Immature natural killer cell (primary cell): ENCODE data around the gene NOG. TPM values are rescaled to one million over a fixed set of nuclear protein-coding genes. Genes with fewer than 3 reads are reported as not detected.

Experiments
- DNase-seq, 3 donors: peaks; one replicate each; pipeline ENCODE4 v3.0.0; 2022; ENCODE audit warnings: mixed read lengths in 1 of 3
- H3K27ac Mint-ChIP-seq, 6 donors: one replicate each; pipeline ENCODE4 v1.8.0; 2020; ENCODE audit warnings: mixed read lengths in 6 of 6, mild to moderate bottlenecking in 5 of 6, inconsistent platforms in 4 of 6, moderate library complexity in 3 of 6
- H3K27me3 Mint-ChIP-seq, 3 donors: one replicate each; pipeline ENCODE4 v1.8.0; 2020 to 2021; ENCODE audit warnings: low read depth in 3 of 3, mild to moderate bottlenecking in 3 of 3, mixed read lengths in 3 of 3, moderate library complexity in 3 of 3, inconsistent platforms in 1 of 3
- H3K36me3 Mint-ChIP-seq, 3 donors: one replicate each; pipeline ENCODE4 v1.8.0; 2020; ENCODE audit warnings: mixed read lengths in 3 of 3, inconsistent platforms in 2 of 3, mild to moderate bottlenecking in 2 of 3
- H3K4me1 Mint-ChIP-seq, 2 donors: one replicate each; pipeline ENCODE4 v1.8.0; 2020; ENCODE audit warnings: inconsistent platforms in 2 of 2, mild to moderate bottlenecking in 2 of 2, mixed read lengths in 2 of 2, moderate library complexity in 1 of 2
- H3K4me3 Mint-ChIP-seq, 5 donors: one replicate each; pipeline ENCODE4 v1.8.0; 2020; ENCODE audit warnings: mild to moderate bottlenecking in 5 of 5, mixed read lengths in 5 of 5, inconsistent platforms in 3 of 5, moderate library complexity in 3 of 5
- H3K9me3 Mint-ChIP-seq, 6 donors: one replicate each; pipeline ENCODE4 v1.8.0; 2020; ENCODE audit warnings: mild to moderate bottlenecking in 6 of 6, mixed read lengths in 6 of 6, inconsistent platforms in 4 of 6, moderate library complexity in 3 of 6
- polyA plus RNA-seq, 3 donors: library from polyadenylated mRNA; unstranded; fragments of 300-500 nt; fragmentation: Illumina TruSeq; gene quantifications; one replicate each; pipeline ENCODE4 v1.2.3, GENCODE V29; 2021

The NOG gene
- polyA plus RNA-seq, 3 donors from 2014 or later, result not detected

DNA sequence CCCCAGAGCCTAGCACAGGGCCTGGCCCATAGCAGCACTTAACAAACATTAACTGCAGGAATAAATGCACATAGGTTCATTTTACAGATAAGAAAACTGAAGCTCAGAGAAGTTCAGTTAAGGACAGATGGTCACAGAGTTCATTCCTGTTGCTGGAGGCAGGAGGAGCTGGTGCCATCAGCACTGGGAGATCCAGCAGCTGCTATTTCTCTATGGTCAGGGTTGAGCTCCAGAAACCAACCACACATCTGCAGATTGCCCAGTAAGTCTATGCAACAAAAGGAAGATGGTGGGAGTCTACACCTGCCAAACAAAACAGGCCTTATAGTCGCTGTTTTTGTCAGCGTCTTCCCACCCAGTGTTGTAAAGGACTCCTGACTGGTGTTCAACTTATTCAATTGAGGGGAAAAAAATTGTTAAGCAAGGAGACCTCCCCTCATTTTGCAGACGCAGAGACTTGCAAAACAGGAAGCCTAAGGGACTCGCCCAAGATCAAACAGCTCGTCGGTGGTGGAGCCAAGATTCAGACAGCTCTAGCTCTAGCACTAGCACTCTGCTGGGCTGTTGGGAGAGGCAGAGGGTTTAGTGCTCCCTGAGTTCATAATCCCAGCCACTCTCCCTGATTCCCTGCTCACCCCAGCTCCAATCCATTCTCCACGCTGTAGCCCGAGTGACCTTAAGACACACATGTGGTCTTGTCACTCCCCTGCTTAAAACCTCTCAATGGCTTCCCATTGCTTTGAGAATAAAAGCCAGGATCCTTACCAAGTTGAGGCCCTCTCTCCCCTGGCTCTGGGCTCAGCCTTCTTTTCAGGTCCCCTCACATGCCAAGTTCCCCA lies 9.0 kb downstream of the NOG start:
- Mint-ChIP-seq H3K27ac (no peak overlapping the region), H3K4me3 (no peak overlapping the region), H3K4me1 (peaks cover 0 to 6% of the 10 kb centered on the region in 2 donors), H3K9me3 (peaks cover 0 to 2% (median 0%) of the 10 kb centered on the region in 6 donors), H3K36me3 (peaks cover 0 to 5% (median 0%) of the 10 kb centered on the region in 3 donors), H3K27me3 (peaks cover 11 to 39% (median 19%) of the 10 kb centered on the region in 3 donors)
- DNase-seq, result no peak

DNA sequence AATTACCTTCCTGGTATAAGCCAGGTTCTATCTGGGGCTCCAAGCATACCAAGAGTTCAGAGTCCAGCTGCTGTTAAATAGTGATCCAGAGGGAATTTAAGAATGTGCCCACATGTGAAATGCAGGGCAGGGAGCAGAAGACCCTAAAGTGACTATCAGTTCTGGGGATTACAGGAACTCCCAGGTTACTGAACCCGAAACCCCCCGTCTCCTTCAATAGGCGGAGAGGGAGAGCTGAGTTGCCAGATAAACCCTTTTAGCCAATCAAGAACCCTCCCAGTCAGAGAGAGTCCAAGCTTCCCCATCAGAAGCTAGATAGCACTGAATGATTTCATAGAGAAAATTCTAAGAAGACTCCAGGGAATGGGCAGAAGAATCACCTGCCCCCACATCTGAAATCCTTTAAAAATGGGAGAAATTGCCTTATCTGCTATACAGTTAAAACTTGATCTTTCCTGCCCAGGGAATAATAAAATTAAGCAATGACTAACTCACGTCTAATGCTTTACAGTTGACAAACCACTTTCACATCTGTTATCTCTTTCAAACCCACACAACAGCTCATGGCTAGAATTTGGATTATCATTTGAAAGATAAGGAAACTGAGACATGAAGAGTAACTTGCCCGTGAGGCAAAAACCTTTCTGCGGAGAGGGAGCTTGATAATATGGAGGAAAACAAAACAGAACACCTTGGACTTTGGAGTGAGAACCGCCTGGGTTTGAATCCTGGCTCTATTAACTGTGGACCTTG lies 10.2 kb downstream of the NOG start:
- Mint-ChIP-seq H3K4me1 (peaks cover 0 to 4% of the 10 kb centered on the region in 2 donors), H3K9me3 (peaks cover 0 to 2% (median 0%) of the 10 kb centered on the region in 6 donors), H3K4me3 (no peak overlapping the region), H3K27me3 (peaks cover 11 to 37% (median 19%) of the 10 kb centered on the region in 3 donors), H3K36me3 (peaks cover 0 to 5% (median 0%) of the 10 kb centered on the region in 3 donors), H3K27ac (no peak overlapping the region)
- DNase-seq, result no peak

DNA sequence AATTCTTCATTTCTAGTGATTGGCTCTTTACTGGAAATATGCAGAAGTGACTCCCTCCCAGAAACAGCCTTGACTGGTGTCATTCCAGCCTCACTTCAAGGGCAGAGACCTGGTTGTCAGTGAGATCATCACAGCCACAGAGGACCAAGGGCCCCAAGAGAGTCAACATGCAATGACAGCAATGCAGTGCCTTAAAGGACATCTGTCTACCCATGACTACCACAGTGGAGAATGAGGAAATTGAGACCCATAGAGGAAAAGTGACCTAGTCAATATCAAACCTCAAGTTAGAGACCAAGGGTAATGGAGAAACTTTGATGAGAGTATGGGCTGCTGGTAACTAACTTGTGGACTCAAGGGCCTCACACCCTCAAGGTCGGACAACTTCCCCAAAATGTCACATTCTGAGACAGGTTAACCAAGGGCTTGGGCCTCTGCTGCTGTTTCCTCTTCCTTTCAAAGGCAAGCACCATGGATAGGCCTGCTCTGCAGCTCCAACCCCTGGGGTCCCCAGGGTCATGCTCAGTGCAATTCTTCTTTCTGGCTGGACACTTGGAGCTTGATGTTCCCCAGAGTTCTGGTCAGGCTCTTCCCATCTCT lies 11.3 kb downstream of the NOG start:
- DNase-seq, result no peak
- H3K27ac Mint-ChIP-seq, result no peak overlapping the region
- peaks cover 0 to 5% (median 0%) of the 10 kb centered on the region in 3 donors for H3K36me3 Mint-ChIP-seq
- H3K4me3 Mint-ChIP-seq, result no peak overlapping the region
- H3K27me3 Mint-ChIP-seq, result peaks cover 11 to 38% (median 16%) of the 10 kb centered on the region in 3 donors
- no peaks in the 10 kb centered on the region for H3K4me1 Mint-ChIP-seq
- H3K9me3 Mint-ChIP-seq, result peaks cover 0 to 2% (median 0%) of the 10 kb centered on the region in 6 donors

DNA sequence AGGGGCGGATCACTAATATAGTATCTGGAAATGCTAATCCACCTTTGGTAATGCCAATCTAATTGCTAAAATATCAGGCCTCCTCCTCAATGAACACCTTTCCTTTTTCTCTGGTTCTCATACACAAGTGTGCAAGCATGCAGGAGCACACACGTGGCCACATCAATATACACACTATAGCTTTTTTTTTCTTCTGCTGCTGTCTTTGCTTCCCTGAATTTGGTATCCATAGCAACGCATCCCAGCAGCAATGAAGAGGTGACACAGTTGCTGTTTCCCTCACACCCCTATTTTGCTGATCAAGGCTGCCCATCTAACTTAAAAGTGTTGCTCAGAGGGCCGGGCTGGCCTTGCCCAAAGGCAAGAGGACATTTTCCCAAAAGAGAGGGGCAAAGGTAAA lies 15.4 kb downstream of the NOG start:
- no peak for DNase-seq
- Mint-ChIP-seq H3K36me3 (peaks cover 0 to 5% (median 0%) of the 10 kb centered on the region in 3 donors), H3K27me3 (peaks cover 5 to 32% (median 12%) of the 10 kb centered on the region in 3 donors), H3K27ac (no peak overlapping the region), H3K4me1 (no peaks in the 10 kb centered on the region), H3K4me3 (no peak overlapping the region), H3K9me3 (peaks cover 0 to 2% (median 0%) of the 10 kb centered on the region in 6 donors)

DNA sequence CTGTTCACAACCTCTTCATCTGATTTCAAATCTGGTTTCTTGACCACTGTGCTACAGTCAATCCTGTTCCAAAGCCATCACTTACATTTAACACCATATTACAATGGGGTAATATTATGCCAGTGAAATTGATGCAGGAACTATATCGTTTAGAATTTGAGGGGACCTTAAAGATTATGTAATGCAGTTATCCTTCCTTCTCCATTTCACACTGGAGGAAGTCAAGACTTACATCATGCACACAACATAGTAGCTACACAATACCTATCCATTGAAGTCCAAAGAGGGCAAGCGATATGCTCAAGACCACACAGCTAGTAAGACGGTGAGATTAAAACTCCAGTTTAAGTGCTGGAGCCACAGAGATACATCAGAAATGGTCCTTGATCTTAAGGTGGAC lies 16.8 kb downstream of the NOG start:
- H3K27me3 Mint-ChIP-seq, result peaks cover 5 to 23% (median 10%) of the 10 kb centered on the region in 3 donors
- no peak overlapping the region for H3K4me3 Mint-ChIP-seq
- DNase-seq, result no peak
- peaks cover 0 to 2% (median 0%) of the 10 kb centered on the region in 6 donors for H3K9me3 Mint-ChIP-seq
- peaks cover 0 to 5% (median 0%) of the 10 kb centered on the region in 3 donors for H3K36me3 Mint-ChIP-seq
- H3K4me1 Mint-ChIP-seq, result no peaks in the 10 kb centered on the region
- no peak overlapping the region for H3K27ac Mint-ChIP-seq

DNA sequence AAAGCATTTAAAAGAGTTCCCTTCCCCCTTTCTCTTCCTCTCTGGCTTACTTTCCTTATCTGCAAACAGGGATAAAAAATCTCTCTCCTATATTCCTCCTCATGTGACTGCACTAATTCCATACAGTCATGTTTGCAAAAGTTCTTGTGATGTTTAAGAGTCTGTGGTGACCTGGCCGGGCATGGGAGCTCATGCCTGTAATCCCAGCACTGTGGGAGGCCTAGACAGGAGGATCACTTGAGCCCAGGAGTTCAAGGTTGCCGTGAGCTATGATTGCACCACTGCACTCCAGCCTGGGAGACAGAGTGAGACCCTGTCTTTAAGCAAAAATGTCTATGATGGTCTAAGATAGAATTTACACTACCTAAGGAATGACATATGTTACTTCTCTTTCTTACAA lies 19.6 kb downstream of the NOG start:
- Mint-ChIP-seq H3K4me3 (no peak overlapping the region), H3K4me1 (no peaks in the 10 kb centered on the region), H3K27ac (no peak overlapping the region), H3K36me3 (no peaks in the 10 kb centered on the region), H3K27me3 (peaks cover 2 to 10% (median 3%) of the 10 kb centered on the region in 3 donors), H3K9me3 (no peaks in the 10 kb centered on the region)
- DNase-seq, result no peak

DNA sequence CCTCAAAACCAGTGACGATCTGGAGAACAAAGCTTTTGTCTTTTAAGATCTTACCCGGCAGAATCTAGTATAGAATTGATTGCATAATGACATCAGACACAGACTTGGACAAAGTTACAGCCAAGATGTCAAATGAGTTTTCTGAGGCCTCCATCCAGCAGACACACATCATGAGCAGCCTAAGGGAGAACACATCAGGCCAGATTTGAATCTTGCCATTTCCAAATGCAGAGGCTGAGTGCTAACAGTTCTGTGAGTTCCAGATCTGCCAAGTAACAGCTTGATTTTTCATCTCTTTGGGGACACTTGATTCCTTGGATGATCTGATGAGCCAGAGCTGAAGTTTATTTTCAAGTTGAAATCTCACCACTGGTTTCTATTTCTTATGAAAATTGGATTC lies 21.0 kb downstream of the NOG start:
- Mint-ChIP-seq H3K4me3 (no peak overlapping the region), H3K9me3 (no peaks in the 10 kb centered on the region), H3K27ac (no peak overlapping the region), H3K27me3 (peaks cover 0 to 7% (median 3%) of the 10 kb centered on the region in 3 donors), H3K4me1 (no peaks in the 10 kb centered on the region), H3K36me3 (no peaks in the 10 kb centered on the region)
- DNase-seq, result no peak

DNA sequence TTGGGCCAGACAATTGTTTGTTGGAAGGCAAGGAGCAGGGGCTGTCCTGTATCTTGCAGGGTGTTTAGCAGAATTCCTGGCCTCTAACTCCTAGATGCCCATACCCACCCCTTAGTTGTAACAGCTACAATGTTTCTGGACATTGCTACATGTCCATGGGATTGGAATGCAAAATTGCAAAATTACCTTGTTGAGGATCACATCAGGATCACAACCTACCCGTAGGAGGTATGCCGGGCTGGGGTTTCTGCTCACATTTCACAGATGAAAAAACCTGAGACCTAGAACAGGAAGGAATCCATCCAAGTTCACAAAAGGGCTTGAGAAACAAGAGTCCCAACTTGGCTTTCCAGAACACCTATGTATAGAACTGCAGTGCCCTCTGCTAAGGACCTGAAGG lies 22.7 kb downstream of the NOG start:
- peaks cover 0 to 9% (median 5%) of the 10 kb centered on the region in 3 donors for H3K27me3 Mint-ChIP-seq
- no peaks in the 10 kb centered on the region for H3K4me1 Mint-ChIP-seq
- H3K36me3 Mint-ChIP-seq, result no peaks in the 10 kb centered on the region
- no peak overlapping the region for H3K4me3 Mint-ChIP-seq
- no peak overlapping the region for H3K27ac Mint-ChIP-seq
- H3K9me3 Mint-ChIP-seq, result no peaks in the 10 kb centered on the region
- no peak for DNase-seq

DNA sequence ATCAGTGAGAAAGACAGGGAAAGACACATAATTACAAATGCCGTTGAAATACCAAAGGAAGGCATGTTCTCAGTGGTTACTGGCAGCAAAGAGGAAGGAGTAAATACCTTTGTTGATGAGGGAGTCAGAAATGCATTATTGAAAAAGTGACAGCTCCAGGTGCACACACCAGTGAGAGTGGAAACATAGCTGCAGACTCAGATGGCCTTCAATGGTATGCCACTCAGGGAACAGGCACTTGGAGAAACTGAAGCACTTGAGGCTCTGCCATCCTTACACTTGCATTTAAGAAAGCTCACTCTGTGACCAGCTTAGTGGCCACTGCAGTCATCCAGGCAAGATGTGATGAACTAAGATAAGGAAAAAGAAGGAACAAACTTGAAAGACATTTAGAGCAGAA lies 29.9 kb downstream of the NOG start:
- no peaks in the 10 kb centered on the region for H3K9me3 Mint-ChIP-seq
- no peaks in the 10 kb centered on the region for H3K36me3 Mint-ChIP-seq
- H3K4me3 Mint-ChIP-seq, result no peak overlapping the region
- H3K27ac Mint-ChIP-seq, result no peak overlapping the region
- peaks cover 0 to 12% (median 2%) of the 10 kb centered on the region in 3 donors for H3K27me3 Mint-ChIP-seq
- no peak for DNase-seq
- H3K4me1 Mint-ChIP-seq, result no peaks in the 10 kb centered on the region

DNA sequence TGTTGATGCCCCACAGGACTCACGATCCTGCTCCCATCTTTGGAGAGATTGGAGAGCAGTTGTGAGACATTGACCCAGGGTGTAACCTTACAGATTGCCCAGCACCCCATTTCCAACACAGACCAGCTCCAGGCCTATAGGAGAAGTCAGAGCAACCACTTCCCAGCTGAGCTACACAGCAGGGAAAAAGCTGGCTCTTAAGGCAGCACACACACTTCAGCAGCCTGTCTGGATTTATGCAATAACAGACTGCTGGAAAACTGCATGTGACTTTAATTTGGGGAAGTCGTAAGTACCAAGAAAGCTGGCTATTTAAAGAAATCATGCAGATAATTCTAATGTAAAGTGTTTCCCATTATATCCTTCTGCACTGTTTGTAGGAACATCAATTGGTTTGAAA lies 30.8 kb downstream of the NOG start:
- no peak overlapping the region for H3K27ac Mint-ChIP-seq
- DNase-seq, result no peak

DNA sequence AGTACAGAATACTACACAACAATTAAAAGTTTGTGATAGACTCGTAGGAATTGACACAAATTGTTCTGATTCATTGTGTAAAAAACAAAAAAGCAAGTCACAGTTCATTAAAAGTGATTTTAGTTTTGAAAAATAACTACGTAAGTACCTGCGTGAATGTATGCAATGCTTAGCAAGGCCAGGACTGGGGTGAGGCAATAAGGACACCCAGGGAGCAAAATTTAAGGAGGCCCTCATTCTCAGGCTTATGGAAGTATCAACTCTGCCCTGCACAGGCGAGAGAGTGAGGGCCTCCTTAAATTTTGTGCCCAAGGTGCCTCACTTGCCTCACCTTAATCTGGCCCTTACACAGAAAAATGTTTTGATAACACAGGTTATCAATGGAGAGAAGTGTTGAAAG lies 31.4 kb downstream of the NOG start:
- Mint-ChIP-seq H3K27ac (no peak overlapping the region), H3K27me3 (peaks cover 2 to 19% (median 4%) of the 10 kb centered on the region in 3 donors), H3K9me3 (no peaks in the 10 kb centered on the region), H3K4me3 (no peak overlapping the region), H3K36me3 (no peaks in the 10 kb centered on the region), H3K4me1 (no peaks in the 10 kb centered on the region)
- no peak for DNase-seq

More for the DNA sequence above, 30.8 kb downstream of the NOG start:
- Mint-ChIP-seq H3K9me3 (no peaks in the 10 kb centered on the region), H3K27me3 (peaks cover 2 to 15% (median 2%) of the 10 kb centered on the region in 3 donors), H3K36me3 (no peaks in the 10 kb centered on the region), H3K4me3 (no peak overlapping the region), H3K4me1 (no peaks in the 10 kb centered on the region)

DNA sequence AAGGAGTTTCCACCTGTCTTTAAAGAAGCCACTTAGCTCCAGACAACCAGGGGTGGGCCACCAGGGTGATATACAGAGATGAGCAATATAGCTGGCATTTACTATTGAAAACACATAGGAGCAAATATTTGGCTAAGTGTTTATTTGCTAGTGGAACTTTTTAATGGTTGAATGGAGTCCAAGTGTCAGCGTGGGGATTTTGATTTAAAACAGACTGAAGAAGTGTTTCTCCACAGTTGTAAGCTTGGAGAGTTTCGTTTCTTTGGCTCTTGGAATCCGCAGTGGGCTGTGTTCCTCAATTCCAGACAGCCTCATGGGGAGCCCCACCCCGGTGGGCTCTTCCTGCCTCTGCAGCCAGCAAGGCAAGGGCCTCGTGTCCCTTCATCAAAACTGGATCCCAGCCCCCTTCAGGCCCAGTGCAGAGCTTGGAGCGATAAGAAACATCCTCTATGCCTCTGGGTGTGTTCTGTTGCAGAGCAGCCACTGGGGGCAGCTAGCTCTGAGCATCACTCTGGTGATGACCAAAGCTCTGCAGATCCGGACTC lies 36.1 kb downstream of the NOG start:
- DNase-seq, result no peak
- Mint-ChIP-seq H3K4me1 (no peaks in the 10 kb centered on the region), H3K9me3 (no peaks in the 10 kb centered on the region), H3K36me3 (no peaks in the 10 kb centered on the region), H3K27ac (no peak overlapping the region), H3K27me3 (peaks cover 1 to 18% (median 5%) of the 10 kb centered on the region in 3 donors), H3K4me3 (no peak overlapping the region)

DNA sequence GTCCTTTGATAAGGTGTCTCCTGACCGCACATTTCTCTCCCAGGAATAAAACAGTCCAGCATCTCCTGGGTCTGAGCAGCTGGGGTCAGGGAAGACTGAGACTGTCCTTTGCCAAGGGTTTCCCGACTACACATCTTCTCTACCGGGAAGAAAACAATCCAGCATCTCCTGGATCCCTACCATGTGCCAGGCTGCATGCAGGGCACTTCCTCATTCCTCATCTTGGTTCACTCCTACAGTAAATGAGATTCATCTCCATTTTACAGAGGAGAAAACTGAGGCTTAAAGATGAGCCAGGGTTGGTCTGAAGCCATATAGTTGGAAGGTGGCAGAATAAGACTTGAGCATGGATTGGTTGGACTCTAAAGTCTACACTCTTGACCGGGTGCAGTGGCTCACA lies 36.7 kb downstream of the NOG start:
- H3K27me3 Mint-ChIP-seq, result peaks cover 1 to 18% (median 8%) of the 10 kb centered on the region in 3 donors
- no peaks in the 10 kb centered on the region for H3K36me3 Mint-ChIP-seq
- H3K27ac Mint-ChIP-seq, result no peak overlapping the region
- no peak for DNase-seq
- no peak overlapping the region for H3K4me3 Mint-ChIP-seq
- no peaks in the 10 kb centered on the region for H3K9me3 Mint-ChIP-seq
- no peaks in the 10 kb centered on the region for H3K4me1 Mint-ChIP-seq
